Cardiac muscle cell (in vitro differentiated cells and primary cell): ENCODE data around the gene ARID5A. TPM values are rescaled to one million over a fixed set of nuclear protein-coding genes. Genes with fewer than 3 reads are reported as not detected.

Source experiments
- DNase-seq, 2 donors: peaks; one replicate each; pipeline versions ENCODE4 v3.0.0 to v3.0.0-alpha.2; 2010 to 2017; ENCODE audit warnings: low read depth in 1 of 2, low spot score in 1 of 2
- H3K27ac ChIP-seq: fragments of 200-600 bp; sonication (generic); 2 replicates; pipeline ENCODE4 v1.5.1; 2016
- H3K27me3 ChIP-seq: fragments of 200-600 bp; sonication (generic); 2 replicates; pipeline ENCODE4 v1.6.0; 2016; ENCODE audit warnings: control low read depth
- H3K36me3 ChIP-seq: fragments of 200-600 bp; sonication (generic); 2 replicates; pipeline ENCODE4 v1.5.1; 2016; ENCODE audit warnings: control low read depth
- H3K4me1 ChIP-seq: fragments of 200-600 bp; sonication (generic); 2 replicates; pipeline ENCODE4 v1.8.1; 2017; ENCODE audit warnings: low read depth, mild to moderate bottlenecking, mixed run types
- H3K4me3 ChIP-seq: fragments of 200-600 bp; sonication (generic); 2 replicates; pipeline ENCODE4 v1.5.1; 2016; ENCODE audit warnings: mild to moderate bottlenecking
- H3K9me3 ChIP-seq: fragments of 200-600 bp; sonication (generic); 2 replicates; pipeline ENCODE4 v1.5.1; 2017; ENCODE audit warnings: low read depth, mild to moderate bottlenecking, control low read depth
- CTCF ChIP-seq: IDR thresholded peaks from 2 replicates; pipeline ENCODE4 v1.5.1; 2012; ENCODE audit warnings: low read depth, mild to moderate bottlenecking, low read length
- polyA plus RNA-seq: library from polyadenylated mRNA; unstranded; fragments of >200 nt; fragmentation: Nextera tagmentation; extraction: Ambion mirVana; gene quantifications from 2 replicates; pipeline ENCODE4 v1.2.1, GENCODE V29; 2016
- total RNA-seq: library from RNA; depleted of rRNA; stranded (reverse); fragments of >200 nt; gene quantifications from 2 replicates; pipeline ENCODE4 v1.2.3, GENCODE V29; 2016

ARID5A gene
- total and polyA plus RNA-seq, 2 experiments from 2014 or later, result 7.6 to 7.8 TPM

GRCh38 chr2:96505231-96505889, 31.2 kb upstream of the ARID5A start, which contains the start of gene NEURL3:
TSS of gene NEURL3 (minus strand) at chr2:96505357. CDS start at chr2:96505286, 71 bp downstream.
- peaks cover 9% of the 10 kb centered on the region for H3K27me3 ChIP-seq
- no peak for TF ChIP-seq CTCF
- H3K4me3 ChIP-seq, result no peak within 1 kb of the TSS
- no peak within 1 kb of the TSS for H3K27ac ChIP-seq
- H3K4me1 ChIP-seq, result no peaks in the 10 kb centered on the region
- no peaks in the 10 kb centered on the region for H3K9me3 ChIP-seq
- no peaks in the 10 kb centered on the region for H3K36me3 ChIP-seq
- DNase-seq, result peak in 1 of 2 donors; percentile 24

- Histone ChIP-seq H3K9me3 (no peaks in the 10 kb centered on the region), H3K27ac (no peak overlapping the region), H3K27me3 (peaks cover 18% of the 10 kb centered on the region), H3K4me1 (no peaks in the 10 kb centered on the region), H3K36me3 (no peaks in the 10 kb centered on the region), H3K4me3 (no peak overlapping the region)
- no peak for DNase-seq
- no peak for TF ChIP-seq CTCF
Observed at GRCh38 chr2:96506016-96506906, 30.3 kb upstream of the ARID5A start.

GRCh38 chr2:96506907-96507240, 29.7 kb upstream of the ARID5A start:
- H3K4me1 ChIP-seq, result no peaks in the 10 kb centered on the region
- no peak for DNase-seq
- no peak overlapping the region for H3K27ac ChIP-seq
- no peak for TF ChIP-seq CTCF
- peaks cover 24% of the 10 kb centered on the region for H3K27me3 ChIP-seq
- H3K4me3 ChIP-seq, result no peak overlapping the region
- no peaks in the 10 kb centered on the region for H3K36me3 ChIP-seq
- no peaks in the 10 kb centered on the region for H3K9me3 ChIP-seq

- H3K36me3 ChIP-seq, result no peaks in the 10 kb centered on the region
- DNase-seq, result peak; percentile 59 to 84
- no peak overlapping the region for H3K4me3 ChIP-seq
- no peak overlapping the region for H3K27ac ChIP-seq
- no peaks in the 10 kb centered on the region for H3K9me3 ChIP-seq
- peak; percentile 91 for TF ChIP-seq CTCF
- peaks cover 28% of the 10 kb centered on the region for H3K27me3 ChIP-seq
- no peaks in the 10 kb centered on the region for H3K4me1 ChIP-seq
Observed at GRCh38 chr2:96507957-96508520, 28.5 kb upstream of the ARID5A start.

- Histone ChIP-seq H3K27ac (no peak overlapping the region), H3K4me3 (no peak overlapping the region), H3K4me1 (no peaks in the 10 kb centered on the region), H3K9me3 (no peaks in the 10 kb centered on the region), H3K36me3 (no peaks in the 10 kb centered on the region), H3K27me3 (peaks cover 28% of the 10 kb centered on the region)
- no peak for TF ChIP-seq CTCF
- DNase-seq, result no peak
Observed at GRCh38 chr2:96508521-96509113, 27.9 kb upstream of the ARID5A start.
